ENCODE data around the gene SORCS3. TPM values are rescaled to one million over a fixed set of nuclear protein-coding genes. Genes with fewer than 3 reads are reported as not detected.

Gene SORCS3
- total RNA-seq, 2 experiments from 2014 or later: not detected

DNA sequence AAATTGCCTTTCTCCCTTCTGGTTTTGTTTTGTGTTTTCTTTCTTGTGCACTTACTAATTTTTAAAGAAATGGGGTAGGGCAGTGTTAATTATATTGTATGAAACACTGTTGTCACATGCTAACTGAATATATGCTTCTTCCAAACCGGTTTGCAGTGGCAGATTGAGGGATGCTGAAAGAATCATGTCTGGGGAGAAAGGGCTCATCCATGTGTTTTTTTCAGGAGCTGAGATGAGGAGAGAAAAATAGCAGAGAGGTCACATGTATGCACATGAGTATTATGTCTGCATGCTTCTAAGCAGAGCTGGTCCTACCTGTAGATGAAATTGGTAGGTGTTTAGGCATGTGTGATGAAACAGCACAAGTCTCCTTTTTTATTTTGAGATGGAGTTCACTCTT lies 17.0 kb downstream of the SORCS3 start:
- Mint-ChIP-seq H3K27me3 (peaks cover 7% of the 10 kb centered on the region), H3K4me1 (no peaks in the 10 kb centered on the region), H3K9me3 (ENCODE audit: low read depth) (no peaks in the 10 kb centered on the region), H3K27ac (no peak overlapping the region), H3K36me3 (no peaks in the 10 kb centered on the region), H3K4me3 (no peak overlapping the region)
- DNase-seq (no peak), ATAC-seq (no peak)
- CTCF ChIA-PET: no interaction called here

DNA sequence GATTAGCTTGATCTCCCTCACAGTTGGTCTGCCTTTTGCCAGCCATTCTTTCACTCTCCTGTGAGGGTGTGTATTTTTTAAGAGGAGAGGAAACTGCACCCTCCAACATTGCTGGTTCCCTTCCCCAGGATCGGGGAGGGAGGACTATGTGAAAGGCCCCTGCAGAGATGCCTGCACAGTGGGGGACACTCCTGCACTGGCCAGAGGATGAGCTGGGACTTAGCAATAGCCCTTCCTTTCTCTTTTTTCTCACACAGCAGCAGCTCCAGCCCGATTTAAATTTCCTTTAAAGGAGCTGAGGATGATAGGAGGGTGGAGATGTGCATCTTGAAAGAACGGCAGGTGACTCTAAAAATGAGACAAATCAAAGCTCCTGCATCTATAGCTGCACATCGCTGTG lies 18.7 kb downstream of the SORCS3 start:
- no peaks in the 10 kb centered on the region for H3K4me1 Mint-ChIP-seq
- no peaks in the 10 kb centered on the region for H3K9me3 Mint-ChIP-seq (ENCODE audit: low read depth)
- peaks cover 6% of the 10 kb centered on the region for H3K27me3 Mint-ChIP-seq
- H3K4me3 Mint-ChIP-seq: no peak overlapping the region
- no peaks in the 10 kb centered on the region for H3K36me3 Mint-ChIP-seq
- DNase-seq (no peak), ATAC-seq (no peak)
- CTCF ChIA-PET: no interaction called here
- H3K27ac Mint-ChIP-seq: no peak overlapping the region

DNA sequence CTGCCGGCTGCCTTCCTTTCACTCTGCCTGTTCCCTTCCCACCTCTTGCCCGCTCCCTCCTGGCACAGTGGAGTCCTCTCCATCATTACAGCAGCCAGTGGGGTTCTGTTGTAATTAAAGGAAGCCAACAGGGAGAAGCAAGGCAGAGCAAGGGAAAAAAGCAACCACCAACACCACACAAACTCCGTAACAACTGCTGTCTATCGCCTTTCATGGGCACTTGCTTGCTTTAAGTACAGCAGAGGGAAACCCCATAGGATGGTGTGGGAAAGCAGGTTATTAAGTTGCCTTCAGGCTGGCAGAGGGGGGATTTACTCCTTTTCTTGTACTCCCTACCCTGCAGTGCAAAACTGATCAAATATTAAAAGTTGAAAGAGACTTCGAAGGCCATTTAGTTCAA lies 22.0 kb downstream of the SORCS3 start:
- DNase-seq: no peak
- CTCF ChIA-PET: no interaction called here
- Mint-ChIP-seq H3K27me3 (peaks cover 3% of the 10 kb centered on the region), H3K4me1 (no peaks in the 10 kb centered on the region), H3K36me3 (no peaks in the 10 kb centered on the region), H3K4me3 (no peak overlapping the region), H3K27ac (no peak overlapping the region), H3K9me3 (ENCODE audit: low read depth) (no peaks in the 10 kb centered on the region)
- no peak for ATAC-seq

DNA sequence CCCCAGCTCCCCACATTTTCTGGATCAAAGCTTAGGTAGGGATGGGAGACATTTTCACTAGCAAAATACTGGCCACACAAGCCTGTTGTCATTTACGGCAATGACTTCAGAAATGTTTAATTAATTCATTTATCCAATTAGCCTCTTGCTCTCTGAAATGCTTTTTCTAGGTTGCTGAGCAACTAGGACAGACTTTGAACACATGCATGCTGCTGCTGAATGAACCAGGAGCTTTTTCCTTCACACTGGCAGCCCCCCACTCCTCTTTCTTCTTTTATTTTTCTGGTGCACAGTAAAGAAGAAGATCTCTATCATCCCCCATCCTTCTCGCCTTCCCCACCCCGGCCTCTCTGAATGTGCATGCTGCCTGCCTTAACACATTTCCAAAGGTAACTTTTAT lies 22.5 kb downstream of the SORCS3 start:
- peaks cover 3% of the 10 kb centered on the region for H3K27me3 Mint-ChIP-seq
- no peak for DNase-seq
- CTCF ChIA-PET: no interaction called here
- H3K4me3 Mint-ChIP-seq: no peak overlapping the region
- no peaks in the 10 kb centered on the region for H3K9me3 Mint-ChIP-seq (ENCODE audit: low read depth)
- ATAC-seq: no peak
- no peak overlapping the region for H3K27ac Mint-ChIP-seq
- H3K4me1 Mint-ChIP-seq: no peaks in the 10 kb centered on the region
- no peaks in the 10 kb centered on the region for H3K36me3 Mint-ChIP-seq

DNA sequence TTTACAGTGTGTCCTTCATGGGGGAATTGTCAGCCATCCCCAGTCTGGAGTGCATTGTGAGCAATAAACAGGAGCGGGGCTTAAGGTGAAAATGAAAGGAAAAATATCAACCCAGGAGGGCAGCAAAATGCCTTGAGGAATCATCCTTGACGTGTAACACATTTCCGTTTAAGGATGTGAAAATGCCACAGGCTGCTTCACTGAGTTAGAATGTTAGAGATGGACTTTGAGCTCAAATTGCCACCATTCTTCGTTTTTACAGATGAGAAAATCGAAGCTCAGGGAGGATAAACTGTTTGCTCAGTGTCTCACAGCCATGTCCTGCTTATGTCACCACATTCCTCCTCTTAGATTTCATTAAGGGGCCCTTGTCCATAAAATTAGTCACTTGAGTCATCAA lies 23.1 kb downstream of the SORCS3 start:
- Mint-ChIP-seq H3K36me3 (no peaks in the 10 kb centered on the region), H3K27me3 (peaks cover 3% of the 10 kb centered on the region), H3K9me3 (ENCODE audit: low read depth) (no peaks in the 10 kb centered on the region), H3K4me1 (no peaks in the 10 kb centered on the region), H3K4me3 (no peak overlapping the region), H3K27ac (no peak overlapping the region)
- ATAC-seq: no peak
- CTCF ChIA-PET: no interaction called here
- DNase-seq: no peak

DNA sequence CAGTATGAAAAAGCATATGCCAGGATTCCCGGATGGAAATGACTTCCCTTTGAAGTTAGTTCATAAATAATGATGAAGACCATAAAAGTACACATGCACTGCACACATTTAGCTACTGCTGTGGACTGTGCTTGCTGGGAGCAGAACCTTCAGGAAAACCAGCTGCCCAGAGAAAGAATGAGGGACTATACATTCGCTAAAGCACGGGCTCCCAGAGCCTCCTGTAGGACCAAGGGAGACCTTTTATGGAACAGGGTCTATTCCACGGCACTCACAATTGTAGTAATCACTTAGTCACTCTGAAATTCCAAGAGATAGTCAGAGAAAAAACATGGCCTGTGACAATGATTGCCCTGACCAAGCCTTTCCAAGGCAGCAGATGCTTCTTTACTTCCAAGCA lies 24.1 kb downstream of the SORCS3 start:
- H3K27me3 Mint-ChIP-seq: peaks cover 3% of the 10 kb centered on the region

DNA sequence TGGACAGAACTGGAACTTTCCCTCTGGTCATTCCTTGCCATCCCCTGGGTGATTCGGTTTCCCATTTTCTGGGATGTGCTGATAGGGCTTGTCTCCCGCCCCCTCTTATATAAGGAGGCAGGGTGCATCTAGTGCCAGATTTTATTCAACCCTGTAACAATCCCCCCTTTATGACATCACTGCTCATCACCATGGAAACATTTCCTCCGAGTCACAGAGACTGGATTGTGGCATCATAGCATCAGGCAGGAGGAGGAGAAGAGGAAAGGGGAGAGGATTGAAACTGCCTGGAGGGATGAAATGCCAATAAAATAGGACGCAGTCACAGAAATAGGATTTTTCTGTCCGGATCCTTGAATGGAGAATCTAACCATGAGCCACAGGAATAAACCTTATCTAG lies 25.0 kb downstream of the SORCS3 start:
- Mint-ChIP-seq H3K27me3 (peaks cover 3% of the 10 kb centered on the region), H3K36me3 (no peaks in the 10 kb centered on the region), H3K9me3 (ENCODE audit: low read depth) (no peaks in the 10 kb centered on the region), H3K4me1 (no peaks in the 10 kb centered on the region), H3K4me3 (no peak overlapping the region), H3K27ac (no peak overlapping the region)
- ATAC-seq (no peak), DNase-seq (no peak)
- CTCF ChIA-PET: no interaction called here

More for the DNA sequence above, 24.1 kb downstream of the SORCS3 start:
- H3K9me3 Mint-ChIP-seq (ENCODE audit: low read depth): no peaks in the 10 kb centered on the region
- no peak overlapping the region for H3K4me3 Mint-ChIP-seq
- CTCF ChIA-PET: no interaction called here
- ATAC-seq (no peak), DNase-seq (no peak)
- no peaks in the 10 kb centered on the region for H3K4me1 Mint-ChIP-seq
- no peaks in the 10 kb centered on the region for H3K36me3 Mint-ChIP-seq
- no peak overlapping the region for H3K27ac Mint-ChIP-seq

DNA sequence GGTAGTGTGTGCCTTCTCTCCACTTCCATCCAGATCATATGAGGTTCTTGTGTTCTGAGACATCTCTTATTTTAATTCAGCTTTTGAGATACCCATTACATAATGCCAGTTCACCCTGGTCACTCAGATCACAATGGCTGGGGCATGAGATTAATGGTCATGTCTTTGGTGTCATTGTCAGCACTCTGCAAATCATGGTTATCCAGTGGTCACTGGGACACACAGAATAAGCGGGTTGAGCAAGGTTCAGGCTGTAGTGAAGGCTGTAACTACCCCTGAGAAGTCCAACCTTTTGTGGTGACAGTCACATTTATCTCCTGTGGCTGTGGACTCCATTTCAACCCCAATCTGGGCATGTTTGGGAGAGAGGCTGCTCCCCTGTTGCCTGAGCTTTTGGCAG lies 35.8 kb downstream of the SORCS3 start:
- H3K4me1 Mint-ChIP-seq: no peaks in the 10 kb centered on the region
- H3K27ac Mint-ChIP-seq: no peak overlapping the region
- no peak overlapping the region for H3K4me3 Mint-ChIP-seq

DNA sequence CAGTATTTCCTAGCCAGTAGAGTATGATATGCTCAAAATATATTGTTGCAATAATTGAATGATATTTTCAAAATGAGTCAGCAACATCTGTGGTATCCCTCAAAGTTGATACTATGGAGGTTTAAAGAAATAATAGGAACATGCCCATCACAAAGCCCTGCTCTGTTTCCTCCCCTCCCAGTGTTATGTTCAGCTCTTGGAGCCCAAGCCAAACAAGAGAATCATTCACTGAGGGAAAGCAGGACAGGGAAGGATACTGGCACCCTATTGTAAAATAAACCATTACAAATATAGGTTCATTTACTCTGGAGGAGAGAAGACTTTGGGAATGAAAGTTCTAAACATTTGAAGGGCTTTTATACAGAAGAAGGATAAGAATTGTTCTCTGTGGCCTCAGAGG lies 37.6 kb downstream of the SORCS3 start:
- CTCF ChIA-PET: no interaction called here
- Mint-ChIP-seq H3K27ac (no peak overlapping the region), H3K4me3 (no peak overlapping the region)

More for the DNA sequence above, 35.8 kb downstream of the SORCS3 start:
- DNase-seq (no peak), ATAC-seq (no peak)
- Mint-ChIP-seq H3K9me3 (ENCODE audit: low read depth) (no peaks in the 10 kb centered on the region), H3K36me3 (no peaks in the 10 kb centered on the region), H3K27me3 (peaks cover 9% of the 10 kb centered on the region)
- CTCF ChIA-PET: no interaction called here

DNA sequence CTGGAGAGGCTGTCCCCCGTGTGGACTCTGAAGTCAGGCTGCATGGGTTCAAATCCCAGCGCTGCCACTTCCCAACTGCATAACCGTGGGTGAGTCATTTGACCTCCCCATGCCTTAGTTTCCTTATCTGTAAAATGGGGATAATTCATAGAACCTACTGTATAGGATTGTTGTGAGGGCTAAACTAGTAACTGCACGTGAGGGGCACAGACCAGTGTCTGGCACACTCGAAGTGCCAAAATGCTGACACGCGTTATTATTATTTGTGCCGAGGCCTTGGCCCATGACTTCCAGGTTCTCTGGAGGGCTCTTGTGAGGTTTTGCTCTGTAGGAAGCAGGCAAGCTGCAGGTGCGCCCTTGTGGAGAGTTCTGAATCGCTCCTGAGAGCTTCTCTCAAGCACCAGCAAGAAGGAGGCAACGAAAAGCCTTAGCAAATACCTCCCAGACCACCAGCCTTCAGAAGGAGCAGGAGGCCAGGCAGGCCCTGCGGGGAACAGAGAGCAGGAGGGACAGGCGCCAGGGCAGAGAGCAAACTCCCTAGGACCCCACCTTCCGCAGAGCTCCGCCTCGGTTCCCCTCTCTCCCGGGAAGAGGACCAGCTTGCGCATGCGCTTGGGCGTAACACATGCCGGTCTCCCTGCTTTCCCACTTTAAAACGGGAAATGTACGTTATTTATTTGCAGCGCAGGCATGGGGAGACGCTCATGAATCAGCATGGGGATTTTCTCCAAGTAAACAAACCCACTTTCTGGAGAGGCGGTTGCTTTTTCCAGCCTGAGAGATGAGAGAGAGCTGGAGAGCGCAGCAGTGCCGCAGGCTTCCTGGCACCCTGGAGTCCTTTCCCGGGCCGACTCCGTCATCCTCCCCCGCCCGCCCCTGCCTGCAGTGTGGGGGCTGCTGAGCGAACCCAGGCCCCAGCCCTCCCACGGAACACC lies 39.6 kb downstream of the SORCS3 start:
- ATAC-seq: no peak
- Mint-ChIP-seq H3K4me3 (no peak overlapping the region), H3K9me3 (ENCODE audit: low read depth) (no peaks in the 10 kb centered on the region), H3K36me3 (no peaks in the 10 kb centered on the region), H3K27me3 (peaks cover 9% of the 10 kb centered on the region), H3K4me1 (no peaks in the 10 kb centered on the region), H3K27ac (no peak overlapping the region)
- no peak for DNase-seq
- CTCF ChIA-PET: no interaction called here

More for the DNA sequence above, 37.6 kb downstream of the SORCS3 start:
- Mint-ChIP-seq H3K36me3 (no peaks in the 10 kb centered on the region), H3K9me3 (ENCODE audit: low read depth) (no peaks in the 10 kb centered on the region), H3K4me1 (no peaks in the 10 kb centered on the region), H3K27me3 (peaks cover 9% of the 10 kb centered on the region)
- ATAC-seq (no peak), DNase-seq (no peak)

DNA sequence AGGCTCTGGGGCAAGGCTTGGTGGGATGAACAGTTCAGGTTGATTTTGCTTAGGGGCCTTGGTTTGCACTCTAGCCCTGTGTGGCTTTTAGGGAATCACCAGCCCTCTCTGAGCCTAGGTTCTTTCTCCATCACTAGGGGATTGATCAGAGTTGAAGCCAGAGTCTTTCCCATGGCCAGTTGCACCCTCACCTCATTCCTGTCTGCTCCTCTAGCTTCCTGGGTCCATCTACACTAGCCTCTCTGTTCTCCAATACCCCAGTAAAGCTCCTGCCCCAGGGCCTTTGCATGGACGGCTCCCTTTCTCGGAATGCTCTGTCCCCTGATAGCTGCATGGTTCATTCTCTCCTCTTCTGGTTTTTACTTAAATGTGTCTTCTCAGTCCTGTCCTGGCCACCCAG lies 40.4 kb downstream of the SORCS3 start:
- Mint-ChIP-seq H3K27me3 (peaks cover 9% of the 10 kb centered on the region), H3K9me3 (ENCODE audit: low read depth) (no peaks in the 10 kb centered on the region), H3K27ac (no peak overlapping the region), H3K4me1 (no peaks in the 10 kb centered on the region), H3K36me3 (no peaks in the 10 kb centered on the region), H3K4me3 (no peak overlapping the region)
- CTCF ChIA-PET: no interaction called here
- no peak for ATAC-seq
- DNase-seq: no peak

DNA sequence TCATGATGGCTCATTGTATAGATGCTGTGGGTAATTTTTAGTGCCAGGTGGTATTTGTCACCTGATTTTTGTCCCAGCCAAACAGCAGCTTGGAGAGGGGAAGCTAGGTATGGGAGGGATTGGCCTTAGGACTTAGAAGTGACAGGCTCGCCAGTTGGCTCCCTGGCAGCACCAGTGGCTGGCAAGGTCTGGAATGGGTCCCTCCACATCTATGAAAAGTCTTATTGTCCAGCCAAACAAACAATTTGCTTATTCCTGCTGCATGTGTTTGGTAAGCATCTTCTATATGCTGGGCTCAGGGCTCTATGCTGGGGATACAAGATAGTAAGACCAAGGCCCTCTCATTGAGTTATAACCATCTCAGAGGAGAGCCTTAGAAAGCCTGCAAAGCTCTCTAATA lies 42.5 kb downstream of the SORCS3 start:
- H3K4me3 Mint-ChIP-seq: no peak overlapping the region
- CTCF ChIA-PET: no interaction called here
- DNase-seq (no peak), ATAC-seq (no peak)
- H3K27ac Mint-ChIP-seq: no peak overlapping the region
- H3K27me3 Mint-ChIP-seq: peaks cover 7% of the 10 kb centered on the region
- no peaks in the 10 kb centered on the region for H3K9me3 Mint-ChIP-seq (ENCODE audit: low read depth)
- H3K4me1 Mint-ChIP-seq: no peaks in the 10 kb centered on the region
- H3K36me3 Mint-ChIP-seq: no peaks in the 10 kb centered on the region

DNA sequence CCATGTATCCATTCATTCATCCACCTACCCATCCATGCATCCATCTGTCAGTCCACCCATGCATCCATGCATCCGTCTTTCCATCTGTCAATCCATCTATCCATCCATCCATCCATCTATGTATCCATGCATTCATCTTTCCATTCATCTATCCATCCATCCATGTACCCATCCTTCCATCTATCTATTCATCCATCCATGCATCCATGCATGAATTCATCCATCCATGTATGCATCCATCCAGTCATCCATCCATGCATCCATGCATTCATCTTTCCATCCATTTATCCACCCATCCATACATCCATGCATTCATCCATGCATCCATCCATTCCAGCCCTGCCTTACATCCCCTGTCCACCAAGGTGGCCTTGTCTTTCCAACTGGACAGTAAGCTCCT lies 45.7 kb downstream of the SORCS3 start:
- H3K27me3 Mint-ChIP-seq: peaks cover under 1% of the 10 kb centered on the region
- no peak overlapping the region for H3K27ac Mint-ChIP-seq
- no peak for DNase-seq
- CTCF ChIA-PET: no interaction called here
- no peaks in the 10 kb centered on the region for H3K36me3 Mint-ChIP-seq
- H3K4me1 Mint-ChIP-seq: no peaks in the 10 kb centered on the region
- no peaks in the 10 kb centered on the region for H3K9me3 Mint-ChIP-seq (ENCODE audit: low read depth)
- H3K4me3 Mint-ChIP-seq: no peak overlapping the region
- ATAC-seq: no peak

DNA sequence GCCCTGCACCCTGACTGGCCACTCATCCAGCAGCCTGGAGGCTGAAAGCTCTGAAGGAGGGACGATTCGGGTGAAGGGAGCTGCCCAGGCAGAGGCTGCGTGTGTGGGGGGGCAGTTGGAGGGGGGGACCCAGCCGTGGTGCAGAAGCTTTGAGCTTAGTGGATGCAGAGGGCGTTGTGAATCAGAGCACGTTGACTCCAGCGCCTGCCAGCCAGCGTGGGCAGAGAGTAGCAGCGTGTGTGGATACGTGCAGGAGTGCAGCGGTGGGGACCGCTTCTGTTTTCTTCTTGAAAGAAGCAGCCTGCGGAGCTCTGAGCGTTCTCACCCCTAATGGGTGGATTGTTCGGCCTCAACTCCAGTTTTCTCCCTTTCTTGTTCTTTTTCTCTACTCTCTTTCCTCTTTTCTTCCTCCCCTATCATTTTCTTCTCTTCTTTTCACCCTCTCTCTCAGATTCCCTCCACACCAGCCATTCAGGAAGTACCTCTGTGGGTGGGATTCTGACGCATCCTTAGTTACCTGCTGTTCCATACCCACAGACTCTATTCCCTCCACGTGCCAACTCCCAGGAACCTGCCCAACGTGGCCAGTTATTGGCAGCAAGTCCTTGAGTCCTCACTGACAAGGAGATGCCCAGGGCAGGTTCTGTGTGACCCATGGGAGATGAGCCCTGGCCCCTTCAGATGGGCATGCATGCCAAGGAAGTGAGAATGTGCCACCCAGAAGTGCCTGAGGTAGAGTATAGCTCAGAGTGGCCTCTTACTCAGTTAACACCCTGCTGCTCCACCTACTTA lies 47.4 kb downstream of the SORCS3 start:
- H3K27ac Mint-ChIP-seq: no peak overlapping the region
- no peak for ATAC-seq
- H3K4me1 Mint-ChIP-seq: no peaks in the 10 kb centered on the region
- H3K36me3 Mint-ChIP-seq: no peaks in the 10 kb centered on the region
- DNase-seq: no peak
- H3K4me3 Mint-ChIP-seq: no peak overlapping the region
- no peaks in the 10 kb centered on the region for H3K9me3 Mint-ChIP-seq (ENCODE audit: low read depth)
- CTCF ChIA-PET: interaction anchor here (1.1 kb wide), 1 partner anchor 10 kb away, joined by 3 read pairs; no protein-coding TSS in a partner anchor
- H3K27me3 Mint-ChIP-seq: no peaks in the 10 kb centered on the region

Data from activated CD8-positive, alpha-beta memory T cell treated with anti-CD3 and anti-CD28 coated beads, Interleukin-2, amount 10 ng/mL, durations not matched to agents 7 days and 5 days (primary cell).